Ecto neural progenitor cell (in vitro differentiated cells): ENCODE results near the gene AMPD3.
A peak's percentile ranks its signal among the peaks of the same experiment; 100 is the strongest.

Experiments
- DNase-seq: peaks from one replicate; pipeline ENCODE4 v3.0.0-alpha.2; 2018; ENCODE audit warnings: low spot score

The AMPD3 gene

DNA sequence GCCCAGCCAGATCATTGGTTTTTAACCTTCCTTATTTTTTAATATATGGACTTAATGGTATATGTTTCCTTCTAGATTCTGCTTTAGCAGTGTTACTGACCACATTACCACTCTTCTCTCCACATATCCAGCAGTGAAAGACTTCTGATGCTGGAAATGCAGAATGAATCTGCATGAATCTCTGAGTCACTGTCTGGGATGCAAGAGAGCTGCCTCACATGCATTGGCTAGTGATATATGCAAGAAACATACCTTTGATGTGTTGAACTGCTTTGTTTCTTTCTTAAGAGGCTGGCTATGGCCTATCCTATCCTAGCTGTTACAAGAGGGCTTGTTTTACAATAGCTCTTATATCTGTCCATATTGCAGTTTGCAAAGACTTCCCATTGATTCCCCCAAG lies 16.6 kb upstream of the AMPD3 start:
- no peak for DNase-seq

DNA sequence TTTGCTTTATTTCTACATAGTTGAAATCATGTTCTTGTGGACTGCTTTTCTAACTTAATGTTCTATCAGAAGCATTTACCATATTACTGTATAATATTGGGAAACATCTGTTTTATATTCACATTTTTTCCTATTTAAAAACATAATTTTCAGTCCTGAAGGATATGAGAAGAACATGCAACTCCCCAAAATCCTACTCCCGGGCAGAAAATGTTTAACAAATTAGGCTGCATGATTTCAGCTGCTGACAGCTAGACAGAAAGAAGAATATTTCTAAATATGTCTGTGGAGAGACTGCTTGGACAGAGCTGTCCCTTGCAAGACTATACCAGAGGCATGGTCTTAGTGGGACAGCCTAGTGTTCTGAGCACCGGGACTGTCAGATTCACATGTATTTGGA lies 15.7 kb upstream of the AMPD3 start:
- no peak for DNase-seq

DNA sequence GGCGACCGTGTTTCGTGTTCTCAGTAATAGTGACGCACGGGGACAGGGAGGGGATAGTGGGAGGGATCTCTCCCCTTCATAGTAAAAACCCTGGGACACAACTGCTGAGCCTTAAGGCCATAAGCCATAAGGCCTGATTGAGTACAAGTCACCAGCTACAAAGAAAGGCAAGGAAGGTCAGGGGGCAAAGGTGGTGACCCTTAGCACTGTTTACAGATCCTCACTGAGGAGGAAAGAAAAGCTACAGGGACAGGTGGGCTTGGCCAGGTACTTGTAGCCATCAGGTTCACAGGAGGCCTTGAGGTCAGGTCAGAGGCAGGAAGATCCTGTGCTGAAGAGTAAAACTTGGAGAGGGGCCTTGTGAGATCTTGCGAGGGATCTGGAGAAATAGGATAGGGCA lies 15.1 kb upstream of the AMPD3 start:
- no peak for DNase-seq

DNA sequence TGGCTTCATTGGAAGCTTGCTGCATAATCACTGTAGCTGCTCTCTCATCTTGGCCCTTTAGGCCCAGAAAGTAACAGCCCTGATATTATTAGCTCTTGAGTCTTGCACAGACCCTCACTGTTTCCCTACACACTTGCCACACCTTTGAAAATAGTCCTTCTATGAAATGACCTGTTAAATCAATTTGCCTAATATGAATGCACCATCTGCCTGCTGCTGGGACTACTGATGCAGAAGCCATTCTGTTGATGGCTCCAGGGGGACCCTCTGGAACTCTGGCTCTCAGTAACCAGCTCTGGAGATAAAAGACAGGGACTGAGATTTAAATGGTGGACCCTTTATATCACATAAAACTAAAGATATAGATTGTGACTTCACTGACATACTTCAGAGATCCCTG lies 14.7 kb upstream of the AMPD3 start:
- no peak for DNase-seq

DNA sequence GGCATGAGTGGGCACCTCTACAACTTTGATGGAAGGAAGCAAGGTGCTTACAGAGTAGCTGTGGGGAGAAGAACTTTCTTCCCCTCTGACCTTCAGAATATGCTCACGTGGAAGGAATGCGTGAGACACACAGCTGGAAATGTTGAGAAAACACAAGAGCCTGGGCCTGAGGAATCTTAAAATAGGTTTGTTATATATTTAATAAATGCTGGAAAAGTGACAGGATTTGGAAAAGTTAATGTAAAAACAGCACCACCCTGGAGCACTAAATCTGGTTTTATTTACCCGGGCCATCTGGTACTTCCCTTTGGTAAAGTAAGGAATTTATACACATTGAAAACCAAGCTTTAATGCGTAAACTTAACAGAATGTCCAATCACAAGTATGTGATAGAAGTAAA lies 14.0 kb upstream of the AMPD3 start:
- no peak for DNase-seq

DNA sequence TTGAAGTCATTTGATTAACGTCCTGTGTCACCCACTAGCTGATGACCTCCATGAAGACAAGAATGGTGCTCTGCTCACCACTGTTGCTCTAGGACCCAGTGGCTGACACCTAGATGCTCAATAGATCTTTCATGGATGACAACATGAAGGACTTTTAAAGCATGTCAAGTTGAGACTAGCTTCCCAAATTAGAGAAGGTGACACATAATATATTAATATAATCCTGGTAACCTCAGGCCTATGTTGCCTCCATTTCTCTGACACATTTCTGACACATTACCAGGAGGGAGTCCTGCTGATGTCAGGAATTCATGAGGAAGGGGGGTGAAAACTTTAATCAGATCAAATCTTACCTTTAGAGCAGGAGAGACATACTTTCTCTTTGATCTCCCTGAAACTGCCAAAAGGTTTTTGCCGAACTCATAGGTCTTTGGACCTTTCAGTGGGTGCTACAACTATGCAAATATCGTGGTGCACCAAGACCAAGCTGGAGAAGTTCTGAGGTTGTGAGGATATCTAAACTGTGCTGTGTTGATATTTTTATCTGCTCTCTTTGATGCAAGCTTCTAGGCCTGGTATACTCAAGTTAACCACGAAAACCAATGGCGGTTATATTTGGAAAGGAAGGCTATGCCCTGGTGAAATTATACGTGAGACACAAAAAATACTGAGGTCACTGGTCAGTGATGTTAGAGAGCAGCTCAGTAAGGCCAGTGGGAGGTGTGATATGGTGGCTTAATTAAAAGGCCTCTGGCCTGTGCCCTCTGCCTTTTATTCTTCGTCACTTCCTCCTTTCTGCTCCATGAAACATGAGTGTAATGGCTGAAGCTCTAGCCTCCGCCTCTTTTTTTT lies 13.2 kb upstream of the AMPD3 start:
- DNase-seq: no peak

DNA sequence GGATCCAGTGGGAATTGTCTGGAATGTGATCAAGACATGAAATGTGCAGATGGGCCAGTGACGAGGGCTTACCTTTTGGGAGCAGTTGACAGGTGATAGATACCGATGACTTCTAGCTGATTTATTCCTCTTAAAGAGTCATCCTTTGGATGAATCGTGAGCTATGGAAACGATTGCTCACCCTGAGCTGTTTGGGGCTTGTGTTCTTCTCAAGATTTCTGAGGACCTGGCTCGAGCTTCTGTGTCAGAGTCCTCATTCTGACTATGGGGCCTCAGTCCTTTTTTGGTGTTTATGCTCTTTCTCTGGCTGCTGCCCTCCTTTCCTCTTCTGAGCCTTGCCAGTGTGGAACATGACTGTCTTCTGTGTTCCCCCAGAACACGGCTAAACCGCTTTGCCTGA lies 11.9 kb upstream of the AMPD3 start:
- DNase-seq: no peak

DNA sequence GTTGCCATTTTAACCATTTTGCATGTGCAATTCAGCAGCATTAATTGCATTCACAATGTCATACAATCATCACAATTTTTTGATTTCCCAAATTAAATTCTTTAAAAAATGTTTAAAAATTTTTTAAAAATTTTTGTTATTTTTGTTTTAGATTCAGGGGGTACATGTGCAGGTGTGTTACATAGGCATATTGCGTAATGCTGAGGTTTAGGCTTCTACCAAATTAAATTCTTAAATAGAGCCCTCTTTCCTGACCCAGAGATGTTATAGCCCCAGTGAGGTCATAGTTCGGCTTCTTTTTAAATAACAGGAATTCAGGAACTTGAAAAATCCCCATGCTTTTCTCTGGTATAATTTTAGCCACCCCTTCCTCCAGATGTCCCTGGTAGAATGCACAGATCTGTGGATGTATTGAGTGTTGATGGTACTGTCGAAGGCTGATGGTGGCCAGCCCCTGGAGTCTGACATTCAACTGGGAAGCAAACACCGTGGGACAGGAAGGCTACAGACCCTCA lies 11.3 kb upstream of the AMPD3 start:
- DNase-seq: no peak

DNA sequence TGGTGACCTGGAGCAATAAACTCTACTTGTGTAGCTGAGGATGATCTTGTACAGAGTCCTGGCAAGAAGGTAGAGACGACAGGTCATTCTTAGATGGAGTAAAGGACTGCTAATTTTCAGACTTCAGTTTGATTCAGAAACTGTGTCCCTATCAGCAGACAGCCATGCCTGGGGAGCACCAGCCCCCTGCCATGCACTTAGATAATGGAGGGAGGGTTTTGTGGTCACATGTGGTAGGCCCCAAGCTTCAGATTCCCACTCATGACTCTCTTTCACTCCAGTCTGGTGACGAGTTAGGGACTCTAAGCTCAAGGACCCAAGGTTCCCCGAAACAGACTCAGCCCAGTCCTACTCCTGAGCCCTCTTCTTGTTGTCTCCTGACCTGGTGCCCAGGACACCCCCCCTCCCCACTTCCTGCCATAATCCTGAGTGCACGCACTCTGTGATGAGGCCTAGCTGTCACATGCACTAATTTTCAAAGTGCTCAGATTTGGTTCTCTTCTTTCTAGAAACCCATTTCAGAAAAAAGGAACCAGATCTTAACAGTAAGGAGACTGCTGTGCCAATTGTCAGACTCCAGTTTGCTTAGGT lies 10.2 kb upstream of the AMPD3 start:
- DNase-seq: no peak

DNA sequence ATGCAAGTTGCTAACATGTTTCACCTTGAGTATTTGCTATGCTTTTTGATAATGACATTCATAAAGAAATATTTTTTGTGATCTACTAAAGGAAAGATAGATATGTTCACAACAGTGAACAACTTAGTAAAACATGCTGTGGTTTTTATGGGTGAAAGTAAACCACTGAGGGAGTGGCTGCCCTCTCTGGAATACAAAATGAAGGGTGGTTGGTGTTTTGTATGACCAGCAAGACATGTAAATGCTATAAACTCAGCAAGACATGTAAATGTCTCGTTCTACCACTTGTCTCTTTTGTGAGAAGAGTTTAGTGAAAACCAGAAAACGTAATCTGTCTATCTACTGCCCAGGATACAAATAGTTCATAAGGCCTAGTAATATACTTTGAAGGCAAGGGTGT lies 7.6 kb upstream of the AMPD3 start:
- no peak for DNase-seq

DNA sequence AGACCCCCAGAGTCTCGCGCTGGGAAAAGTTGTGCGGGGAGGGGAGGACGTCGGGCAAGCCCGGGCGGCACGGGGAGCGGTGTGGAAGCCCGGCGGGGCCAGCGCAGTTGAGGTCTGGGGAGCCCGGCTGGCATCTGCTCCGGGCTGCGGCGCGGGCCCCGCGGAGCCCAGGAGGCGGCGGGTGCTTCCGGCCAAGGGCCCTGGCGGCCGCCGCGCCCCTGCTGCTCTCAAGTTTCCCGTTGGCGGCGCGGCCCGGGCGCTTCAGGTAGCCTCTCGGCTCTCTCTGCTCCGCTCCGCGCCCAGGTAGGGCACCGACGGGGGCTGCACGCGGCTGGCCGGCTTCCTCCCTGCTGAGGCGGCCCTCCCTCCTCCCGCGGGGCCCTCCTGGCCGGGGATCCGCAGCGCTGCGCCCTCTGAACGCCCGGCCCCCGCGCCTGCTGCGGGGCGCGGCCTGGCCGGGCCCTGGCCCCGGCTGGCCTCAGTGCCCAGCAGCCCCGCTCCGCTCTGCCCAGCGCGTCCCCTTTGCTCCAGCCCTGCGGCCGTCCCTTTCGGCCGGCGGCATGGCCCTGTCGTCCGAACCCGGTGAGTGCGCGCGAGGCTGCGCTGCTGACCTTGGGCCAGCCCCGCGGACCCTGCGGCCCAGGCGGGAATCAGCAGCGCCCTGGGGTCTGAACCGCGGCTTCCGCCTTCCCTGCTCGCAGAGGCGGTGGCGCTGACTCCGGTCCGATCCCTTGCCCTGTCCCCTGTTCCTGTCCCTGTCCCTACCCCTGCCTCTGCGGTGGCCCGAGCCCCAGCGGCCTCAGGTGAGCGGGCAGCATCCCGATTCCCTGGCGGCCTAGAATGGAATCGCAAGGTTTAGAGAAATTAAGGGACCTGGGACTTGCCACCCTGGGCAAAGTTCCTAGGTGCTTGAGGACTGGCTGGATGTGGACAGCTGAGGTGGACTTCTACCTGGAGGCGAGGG lies 4.3 kb upstream of the AMPD3 start:
- DNase-seq: peak; percentile 76

DNA sequence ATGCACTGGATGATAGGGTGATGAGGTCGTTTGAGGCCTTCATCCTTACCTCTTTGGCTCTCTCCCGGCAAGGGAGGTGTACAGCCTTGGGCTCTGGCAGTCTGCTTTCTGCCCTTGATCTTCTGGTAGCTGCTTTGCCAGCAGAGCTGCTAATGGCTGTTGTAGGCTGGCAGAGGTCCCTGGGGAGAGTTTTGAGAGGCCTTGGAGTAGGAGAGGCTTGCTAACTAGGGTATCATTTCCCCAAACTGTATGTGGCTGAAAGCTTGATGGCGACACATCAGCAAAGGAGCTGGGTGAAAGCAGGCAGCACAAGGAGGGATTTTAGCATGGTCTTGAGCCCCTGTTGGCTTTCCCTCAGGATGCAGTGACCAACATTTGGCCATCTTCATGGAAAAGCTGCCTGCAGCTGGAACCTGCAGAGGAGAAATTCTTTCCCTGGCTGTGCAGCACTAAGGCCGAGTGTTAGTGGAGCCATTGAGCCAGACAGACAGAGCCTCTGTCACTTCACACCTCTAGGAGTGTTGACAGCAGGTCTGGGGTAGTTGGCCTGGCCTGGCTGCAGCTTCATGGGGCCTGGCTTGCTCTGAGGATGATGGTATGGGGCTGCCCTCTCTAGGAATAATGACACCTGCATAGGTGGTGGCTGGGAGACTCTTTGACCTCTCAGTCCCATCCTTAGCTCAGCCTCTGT lies 3.5 kb upstream of the AMPD3 start:
- no peak for DNase-seq

DNA sequence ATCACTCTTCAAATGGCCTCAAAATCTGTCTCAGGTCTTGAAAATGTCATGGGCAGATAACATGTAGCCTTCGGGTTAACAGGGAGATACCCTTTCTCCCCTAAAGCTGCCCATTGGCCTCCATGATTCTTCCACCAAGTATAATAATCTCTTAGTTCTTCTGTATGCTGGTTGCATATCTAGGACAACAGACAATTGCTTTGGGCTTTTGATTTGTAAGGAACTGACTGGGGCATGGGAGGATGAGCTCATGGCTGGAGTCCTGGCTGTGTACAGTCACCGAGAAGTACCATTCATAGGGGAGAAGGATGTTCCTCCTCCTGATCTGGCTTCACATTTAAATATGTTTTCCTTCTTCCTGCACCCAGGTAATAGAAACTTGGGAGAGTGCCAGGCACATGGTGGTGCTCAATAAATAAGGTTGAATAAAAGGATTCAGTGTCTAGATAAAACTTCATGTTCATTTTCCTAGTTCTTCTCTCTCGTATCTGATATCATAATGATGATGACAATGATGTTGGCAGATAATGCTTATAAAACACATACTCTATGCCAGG lies 2.8 kb upstream of the AMPD3 start:
- no peak for DNase-seq

DNA sequence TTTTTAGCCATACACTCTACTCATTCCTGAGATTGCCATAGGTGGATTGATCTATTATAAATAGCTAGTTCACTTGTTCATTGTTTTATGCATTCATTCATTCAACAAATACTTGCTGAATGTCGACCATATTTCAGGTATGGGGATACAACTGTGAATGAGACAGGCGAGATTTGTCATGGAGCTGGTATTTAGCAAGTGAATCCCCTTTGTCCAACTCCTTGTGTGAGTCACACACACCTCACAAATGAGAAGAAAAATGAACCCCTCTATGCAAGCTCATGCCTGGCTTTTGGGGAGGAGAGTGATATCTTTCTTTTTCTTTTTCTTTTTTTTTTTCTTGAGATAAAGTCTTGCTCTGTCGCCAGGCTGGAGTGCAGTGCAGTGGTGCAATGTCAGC lies 1.8 kb upstream of the AMPD3 start:
- DNase-seq: no peak

DNA sequence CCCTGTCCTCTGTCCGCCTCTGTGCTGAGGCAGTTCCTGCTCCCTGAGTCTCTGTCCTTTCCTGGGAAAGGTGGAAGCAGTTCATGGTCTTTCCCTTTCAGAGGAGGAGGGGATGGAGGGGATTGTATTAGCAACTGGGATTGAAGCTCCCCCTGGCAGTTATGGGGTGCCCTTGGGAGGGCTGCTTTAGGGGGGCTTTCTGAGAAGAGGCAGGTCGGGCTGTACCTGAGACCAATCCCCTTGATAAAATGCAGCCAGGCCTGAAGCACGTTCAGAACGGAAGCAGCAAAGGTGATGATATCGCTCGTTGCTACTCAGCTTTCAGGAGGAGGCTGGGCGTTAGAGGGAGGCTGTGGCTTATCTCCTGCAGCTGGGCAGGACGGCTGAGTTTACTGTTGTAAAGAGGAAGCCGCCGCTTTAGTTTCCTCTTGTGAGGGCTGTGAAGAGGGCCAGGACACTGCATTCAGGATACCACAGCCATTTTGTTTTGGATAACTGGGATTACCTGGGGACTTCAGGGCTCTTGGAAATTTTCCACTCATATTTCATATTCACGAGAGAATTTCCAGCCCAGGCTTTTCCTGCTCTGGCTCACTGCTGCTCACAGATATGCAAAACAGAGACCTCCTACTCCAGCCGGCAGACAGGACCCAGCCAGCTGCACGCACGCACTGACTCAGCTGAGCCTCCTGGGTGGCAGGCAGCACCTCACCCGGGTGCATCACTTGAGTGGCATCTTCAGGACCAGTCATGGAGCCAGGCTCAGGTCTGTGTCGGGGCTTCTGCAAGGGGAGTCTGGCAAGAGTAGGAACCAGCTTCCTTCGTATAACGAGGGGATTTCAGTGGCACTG lies 798 bp downstream of the AMPD3 start:
- peak; percentile 59 for DNase-seq

DNA sequence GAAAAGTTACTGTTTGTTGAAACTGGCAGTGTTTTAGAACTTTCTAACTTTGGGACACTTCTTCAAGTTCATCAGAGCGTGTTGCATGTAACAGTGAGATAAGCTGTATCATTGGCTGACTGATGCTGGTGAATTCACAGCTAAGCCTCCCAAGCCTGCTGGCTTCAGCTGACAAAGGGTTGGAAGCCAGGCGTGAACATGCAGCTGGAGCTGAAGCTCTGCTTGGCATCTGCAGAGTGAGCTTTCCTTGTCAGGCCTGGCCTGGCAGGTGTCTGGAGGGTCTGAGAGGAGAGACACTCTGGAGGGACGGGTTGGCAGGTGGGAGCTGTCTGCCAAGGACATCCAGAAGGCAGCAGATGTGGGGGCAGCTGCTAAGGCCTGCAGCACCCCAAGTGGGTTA lies 1.5 kb downstream of the AMPD3 start:
- DNase-seq: peak; percentile 46

DNA sequence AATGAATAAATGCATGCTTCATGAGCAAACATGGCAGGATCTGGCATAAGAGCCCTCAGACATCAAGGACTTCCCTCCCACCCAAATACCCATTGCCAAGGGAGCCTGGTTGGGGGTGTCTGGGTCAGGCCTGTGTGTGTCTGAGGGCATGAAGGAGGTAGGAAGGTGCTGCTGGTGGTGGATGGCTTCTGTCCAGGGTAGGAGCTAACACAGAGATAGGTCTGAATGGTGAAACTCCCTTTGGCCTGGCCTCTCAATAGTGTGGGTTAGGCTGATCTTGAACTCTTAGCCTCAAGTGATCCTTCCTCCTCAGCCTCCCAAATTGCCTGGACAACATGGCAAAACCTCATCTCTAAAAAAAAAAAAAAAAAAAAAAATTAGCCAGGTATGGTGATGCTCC lies 2.8 kb downstream of the AMPD3 start:
- DNase-seq: peak; percentile 36

DNA sequence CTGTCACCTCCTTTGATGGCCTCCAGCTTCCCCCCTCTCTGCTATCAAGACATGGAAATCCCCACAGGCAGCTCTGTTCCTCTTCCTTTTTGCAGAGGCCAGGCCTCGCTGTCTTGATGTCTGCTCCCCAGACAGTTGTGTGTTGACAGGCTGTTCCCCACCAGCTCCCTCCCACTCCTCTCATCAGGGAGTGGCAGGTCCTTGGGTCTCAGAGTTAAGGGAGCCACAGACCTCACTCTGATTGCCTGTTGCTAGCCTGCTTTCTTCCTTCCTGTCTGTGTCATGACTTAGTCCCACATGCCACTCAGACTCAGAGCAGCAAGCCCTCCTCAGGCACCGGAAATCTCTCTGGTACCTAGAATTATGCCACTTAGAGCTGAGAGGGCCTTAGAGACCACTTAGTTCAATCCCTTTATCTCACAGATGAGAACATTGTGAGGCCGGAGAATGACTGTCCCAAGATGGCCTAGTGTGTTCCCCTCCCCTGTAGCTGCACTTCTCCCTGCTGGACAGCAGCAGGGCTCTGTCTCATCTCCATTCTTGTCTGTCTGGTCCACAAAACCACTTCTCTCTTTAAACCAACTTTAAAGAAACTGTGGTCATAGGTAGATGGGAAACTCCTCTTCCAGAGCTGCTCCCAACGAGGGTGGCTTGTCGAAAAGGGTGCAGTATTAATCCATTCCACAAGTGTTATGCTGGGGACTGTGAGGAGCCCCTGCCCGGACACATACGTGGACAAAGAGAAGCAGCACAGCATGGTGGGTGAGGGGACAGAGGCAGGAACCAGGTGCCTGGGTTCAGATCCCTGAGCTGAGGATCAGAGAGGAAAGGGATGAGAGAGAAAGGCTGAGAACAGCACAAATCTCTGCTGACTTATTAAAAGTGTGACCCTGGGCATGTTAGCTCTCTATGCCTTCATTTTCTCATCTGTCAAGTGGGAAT lies 4.2 kb downstream of the AMPD3 start:
- peak; percentile 32 for DNase-seq

DNA sequence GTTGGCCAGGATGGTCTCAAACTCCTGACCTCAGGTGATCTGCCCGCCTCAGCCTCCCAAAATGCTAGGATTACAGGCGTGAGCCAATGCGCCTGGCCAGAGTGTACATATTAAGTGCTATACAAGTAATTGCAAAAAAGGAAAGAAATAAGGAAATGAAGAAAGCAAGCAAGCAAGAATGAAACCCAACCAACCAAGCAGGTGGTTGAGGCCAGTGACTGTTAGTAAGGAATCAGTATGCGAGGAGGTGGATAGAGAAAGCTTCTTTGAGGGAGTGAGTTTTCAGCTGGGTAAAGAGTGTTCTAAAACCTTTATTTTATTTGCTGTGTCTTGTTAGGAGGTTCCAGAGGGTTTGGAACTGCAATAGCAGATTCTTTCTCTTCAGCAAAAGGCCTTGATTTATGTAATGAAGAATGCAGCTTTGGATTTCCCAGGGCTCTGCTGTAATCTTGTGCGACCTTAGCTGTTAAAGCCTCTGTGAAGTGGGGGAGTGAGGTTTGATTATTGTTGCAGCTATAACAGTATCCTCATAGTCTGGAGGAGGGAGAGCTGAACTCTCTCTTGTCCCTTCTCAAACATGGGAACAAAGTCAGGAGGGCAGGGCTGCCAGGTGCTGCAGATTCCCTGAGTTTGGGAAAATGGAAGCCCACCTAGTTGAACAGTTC lies 5.7 kb downstream of the AMPD3 start:
- DNase-seq: no peak
